Measurements from ENCODE around the gene IL1RAP. TPM values are rescaled to one million over a fixed set of nuclear protein-coding genes. Genes with fewer than 3 reads are reported as not detected.

Gene IL1RAP
- total RNA-seq, 1 donor from 2014 or later: 7.7 TPM

GRCh38 chr3:190496859-190497258 is 17.0 kb upstream of the IL1RAP start:
- H3K4me3 ChIP-seq (ENCODE audit: low read depth, low read length): no peak overlapping the region
- no peak for DNase-seq (ENCODE audit: low read depth)
- no peak for TF ChIP-seq CTCF (conservative IDR thresholded peaks at IDR 0.05; ENCODE audit: low read depth, low read length)

- no peak for DNase-seq (ENCODE audit: low read depth)
- H3K4me3 ChIP-seq (ENCODE audit: low read depth, low read length): no peak overlapping the region
- TF ChIP-seq CTCF (conservative IDR thresholded peaks at IDR 0.05; ENCODE audit: low read depth, low read length): no peak
Measured at GRCh38 chr3:190497811-190498210, 16.1 kb upstream of the IL1RAP start.

- no peak for DNase-seq (ENCODE audit: low read depth)
- no peak for TF ChIP-seq CTCF (conservative IDR thresholded peaks at IDR 0.05; ENCODE audit: low read depth, low read length)
- no peak overlapping the region for H3K4me3 ChIP-seq (ENCODE audit: low read depth, low read length)
Measured at GRCh38 chr3:190498293-190498692, 15.6 kb upstream of the IL1RAP start.

- no peak for DNase-seq (ENCODE audit: low read depth)
- no peak for TF ChIP-seq CTCF (conservative IDR thresholded peaks at IDR 0.05; ENCODE audit: low read depth, low read length)
- no peak overlapping the region for H3K4me3 ChIP-seq (ENCODE audit: low read depth, low read length)
Measured at GRCh38 chr3:190499122-190499521, 14.8 kb upstream of the IL1RAP start.

GRCh38 chr3:190502946-190503345 is 10.9 kb upstream of the IL1RAP start:
- H3K4me3 ChIP-seq (ENCODE audit: low read depth, low read length): no peak overlapping the region
- DNase-seq (ENCODE audit: low read depth): no peak
- TF ChIP-seq CTCF (conservative IDR thresholded peaks at IDR 0.05; ENCODE audit: low read depth, low read length): no peak

- no peak for DNase-seq (ENCODE audit: low read depth)
- H3K4me3 ChIP-seq (ENCODE audit: low read depth, low read length): no peak overlapping the region
- peak; percentile 15 for TF ChIP-seq CTCF (conservative IDR thresholded peaks at IDR 0.05; ENCODE audit: low read depth, low read length)
Measured at GRCh38 chr3:190504354-190505125, 9.3 kb upstream of the IL1RAP start.

All from epithelial cell of proximal tubule (primary cell).